Caco-2 (cell line): Measurements from ENCODE around the gene ARPC5L. TPM values are rescaled to one million over a fixed set of nuclear protein-coding genes. Genes with fewer than 3 reads are reported as not detected.

Source experiments
- BruUV-seq: library from RNA; stranded (reverse); fragments of 400-500 nt; replicated peaks from 2 replicates; lab custom pipeline; 2021; lab: Mats Ljungman, UMichigan
- CTCF ChIA-PET: fragments of 300-600 bp; sonication (Branson Sonifier 250); formaldehyde crosslinking; loops from one replicate; lab custom pipeline; 2022; ENCODE audit warnings: antibody characterized with exemption; lab: Charles Lee
- POLR2A ChIA-PET: fragments of 300-600 bp; sonication (Branson Sonifier 250); formaldehyde crosslinking; loops from one replicate; lab custom pipeline; 2022; ENCODE audit warnings: antibody characterized with exemption; lab: Charles Lee
- DNase-seq, 2 experiments: peaks; one replicate each; pipeline versions ENCODE4 v3.0.0 to v3.0.0-alpha.2; 2020 to 2022
- H3K27me3 ChIP-seq: replicated peaks from 2 replicates; pipeline ENCODE4 v1.6.0; 2011; ENCODE audit warnings: low read length; ENCODE audit not compliant: control insufficient read depth, insufficient read depth
- H3K36me3 ChIP-seq: 2 replicates; pipeline ENCODE4 v1.5.1; 2011; ENCODE audit warnings: low read length; ENCODE audit not compliant: control insufficient read depth, insufficient read depth
- H3K4me1 ChIP-seq: fragments of 250-450 bp; sonication (Bioruptor Pico); 2 replicates; pipeline ENCODE4 v1.5.1; 2020; ENCODE audit warnings: mild to moderate bottlenecking
- H3K4me3 ChIP-seq: 2 replicates; pipeline ENCODE4 v1.5.1; 2011; ENCODE audit warnings: low read depth, mild to moderate bottlenecking, control low read depth, low read length
- H3K9me3 ChIP-seq: fragments of 250-450 bp; sonication (Bioruptor Pico); 2 replicates; pipeline ENCODE4 v1.5.1; 2020; ENCODE audit warnings: mild to moderate bottlenecking, moderate library complexity
- H3K27ac Mint-ChIP-seq: one replicate; pipeline ENCODE4 v1.8.0; 2022; ENCODE audit warnings: mixed read lengths; ENCODE audit not compliant: unreplicated experiment
- H3K27me3 Mint-ChIP-seq: one replicate; pipeline ENCODE4 v1.8.0; 2022; ENCODE audit warnings: mixed read lengths; ENCODE audit not compliant: insufficient read depth, unreplicated experiment
- H3K36me3 Mint-ChIP-seq: one replicate; pipeline ENCODE4 v1.8.0; 2022; ENCODE audit warnings: mild to moderate bottlenecking, mixed read lengths; ENCODE audit not compliant: insufficient read depth, unreplicated experiment
- H3K4me1 Mint-ChIP-seq: one replicate; pipeline ENCODE4 v1.8.0; 2022; ENCODE audit warnings: low read depth, mixed read lengths; ENCODE audit not compliant: unreplicated experiment
- H3K4me3 Mint-ChIP-seq: one replicate; pipeline ENCODE4 v1.8.0; 2022; ENCODE audit warnings: mild to moderate bottlenecking, moderate library complexity, mixed read lengths; ENCODE audit not compliant: unreplicated experiment
- H3K9me3 Mint-ChIP-seq: one replicate; pipeline ENCODE4 v1.8.0; 2022; ENCODE audit warnings: mixed read lengths; ENCODE audit not compliant: unreplicated experiment
- intact Hi-C: fragments of 100-400 bp; cut with micrococcal nuclease; formaldehyde crosslinking; loops from one replicate; pipeline ENCODE4 v1.10.0; 2022; ENCODE audit not compliant: unreplicated experiment
- total RNA-seq: library from RNA; stranded (reverse); gene quantifications from 2 replicates; pipeline ENCODE4 v1.2.3, GENCODE V29; 2022
- TF ChIP-seq, protein P1 (sequence below), 2 experiments: fragments of 200-600 bp in 1 of 2; IDR thresholded peaks; 1 replicate in 1 of 2; 2 replicates in 1 of 2; pipeline versions ENCODE4 v1.5.1 to v1.8.0; 2011 to 2022; ENCODE audit warnings: antibody characterized with exemption in 1 of 2, control low read depth in 1 of 2, inconsistent platforms in 1 of 2, low read depth in 1 of 2, low read length in 1 of 2, mild to moderate bottlenecking in 1 of 2, moderate library complexity in 1 of 2; ENCODE audit not compliant: insufficient read depth in 1 of 2, severe bottlenecking in 1 of 2, unreplicated experiment in 1 of 2

The ARPC5L gene
- total RNA-seq, 1 experiment from 2014 or later: 60.1 TPM

DNA sequence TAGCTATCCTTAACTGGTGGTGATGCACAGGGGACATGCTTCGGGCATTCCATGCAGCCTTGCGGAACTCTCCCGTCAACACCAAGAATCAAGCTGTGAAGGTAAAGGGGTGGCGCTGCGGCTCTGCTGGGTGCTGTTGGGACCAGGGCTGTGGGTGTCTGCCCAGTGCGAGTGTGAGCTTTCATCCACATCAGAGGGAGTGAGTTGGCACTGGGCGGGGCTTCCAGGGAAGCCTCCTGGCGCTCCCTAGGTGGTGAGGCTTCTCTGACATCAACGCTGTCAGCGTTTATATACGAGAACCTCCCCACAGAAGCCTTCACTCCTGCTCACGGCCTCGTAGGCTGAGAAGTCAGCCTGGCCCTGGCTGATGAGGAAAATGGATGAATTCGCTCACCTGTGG lies 11.7 kb downstream of the ARPC5L start:
- ChIA-PET POLR2A (no interaction called here), CTCF (no interaction called here)
- intact Hi-C loops: no loop called here
- Mint-ChIP-seq H3K36me3 (peaks cover 73% of the 10 kb centered on the region), H3K27ac (no peak overlapping the region), H3K4me1 (peaks cover 21% of the 10 kb centered on the region), H3K4me3 (no peak overlapping the region), H3K9me3 (no peaks in the 10 kb centered on the region), H3K27me3 (no peaks in the 10 kb centered on the region)
- DNase-seq: no peak
- Histone ChIP-seq H3K27me3 (no peaks in the 10 kb centered on the region), H3K4me3 (no peak overlapping the region), H3K4me1 (0 out of 2 replicates have a peak, but pooled peaks cover 6% of the 10 kb centered on the region), H3K9me3 (no peaks in the 10 kb centered on the region), H3K36me3 (peaks cover 7% of the 10 kb centered on the region)
- TF ChIP-seq, protein P1, sequence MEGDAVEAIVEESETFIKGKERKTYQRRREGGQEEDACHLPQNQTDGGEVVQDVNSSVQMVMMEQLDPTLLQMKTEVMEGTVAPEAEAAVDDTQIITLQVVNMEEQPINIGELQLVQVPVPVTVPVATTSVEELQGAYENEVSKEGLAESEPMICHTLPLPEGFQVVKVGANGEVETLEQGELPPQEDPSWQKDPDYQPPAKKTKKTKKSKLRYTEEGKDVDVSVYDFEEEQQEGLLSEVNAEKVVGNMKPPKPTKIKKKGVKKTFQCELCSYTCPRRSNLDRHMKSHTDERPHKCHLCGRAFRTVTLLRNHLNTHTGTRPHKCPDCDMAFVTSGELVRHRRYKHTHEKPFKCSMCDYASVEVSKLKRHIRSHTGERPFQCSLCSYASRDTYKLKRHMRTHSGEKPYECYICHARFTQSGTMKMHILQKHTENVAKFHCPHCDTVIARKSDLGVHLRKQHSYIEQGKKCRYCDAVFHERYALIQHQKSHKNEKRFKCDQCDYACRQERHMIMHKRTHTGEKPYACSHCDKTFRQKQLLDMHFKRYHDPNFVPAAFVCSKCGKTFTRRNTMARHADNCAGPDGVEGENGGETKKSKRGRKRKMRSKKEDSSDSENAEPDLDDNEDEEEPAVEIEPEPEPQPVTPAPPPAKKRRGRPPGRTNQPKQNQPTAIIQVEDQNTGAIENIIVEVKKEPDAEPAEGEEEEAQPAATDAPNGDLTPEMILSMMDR (IDR thresholded peaks at IDR 0.05; ENCODE audit: insufficient read depth in 1 of 2, low read depth in 1 of 2, low read length in 1 of 2, severe bottlenecking in 1 of 2, unreplicated experiment in 1 of 2): no peak
- no TSS peak for BruUV-seq

DNA sequence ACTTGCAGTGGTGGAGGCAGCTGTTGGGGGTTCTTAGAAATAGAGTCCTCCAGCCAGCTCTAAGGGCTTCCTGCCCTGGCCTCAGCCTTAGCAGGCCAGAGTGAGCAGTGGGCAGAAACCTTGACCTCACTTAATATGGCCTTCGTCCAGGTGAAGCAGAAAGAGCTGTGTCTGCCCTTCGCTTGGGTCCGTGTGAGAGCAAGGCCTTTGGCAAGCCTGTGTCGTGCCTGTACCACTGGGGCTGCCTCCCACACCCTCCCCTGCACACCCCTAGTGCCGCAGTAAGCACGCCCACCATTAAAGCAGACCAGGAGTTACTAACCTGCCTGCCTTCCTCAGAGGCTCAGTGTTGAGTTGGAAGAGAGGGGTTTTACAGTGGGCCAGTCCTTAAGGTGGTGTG lies 13.6 kb downstream of the ARPC5L start:
- intact Hi-C loops: no loop called here
- Histone ChIP-seq H3K36me3 (peaks cover 7% of the 10 kb centered on the region), H3K4me1 (0 out of 2 replicates have a peak, but pooled peaks cover 3% of the 10 kb centered on the region), H3K27me3 (no peaks in the 10 kb centered on the region), H3K4me3 (no peak overlapping the region), H3K9me3 (no peaks in the 10 kb centered on the region)
- no peaks in the 10 kb centered on the region for H3K9me3 Mint-ChIP-seq
- no TSS peak for BruUV-seq
- no peak for DNase-seq
- peak overlapping the region; percentile 69 for H3K27ac Mint-ChIP-seq
- H3K4me1 Mint-ChIP-seq: peaks cover 21% of the 10 kb centered on the region
- ChIA-PET CTCF (no interaction called here), POLR2A (no interaction called here)
- TF ChIP-seq, protein P1 (IDR thresholded peaks at IDR 0.05; ENCODE audit: insufficient read depth in 1 of 2, low read depth in 1 of 2, low read length in 1 of 2, severe bottlenecking in 1 of 2, unreplicated experiment in 1 of 2): no peak
- no peaks in the 10 kb centered on the region for H3K27me3 Mint-ChIP-seq
- H3K36me3 Mint-ChIP-seq: peaks cover 79% of the 10 kb centered on the region
- no peak overlapping the region for H3K4me3 Mint-ChIP-seq

DNA sequence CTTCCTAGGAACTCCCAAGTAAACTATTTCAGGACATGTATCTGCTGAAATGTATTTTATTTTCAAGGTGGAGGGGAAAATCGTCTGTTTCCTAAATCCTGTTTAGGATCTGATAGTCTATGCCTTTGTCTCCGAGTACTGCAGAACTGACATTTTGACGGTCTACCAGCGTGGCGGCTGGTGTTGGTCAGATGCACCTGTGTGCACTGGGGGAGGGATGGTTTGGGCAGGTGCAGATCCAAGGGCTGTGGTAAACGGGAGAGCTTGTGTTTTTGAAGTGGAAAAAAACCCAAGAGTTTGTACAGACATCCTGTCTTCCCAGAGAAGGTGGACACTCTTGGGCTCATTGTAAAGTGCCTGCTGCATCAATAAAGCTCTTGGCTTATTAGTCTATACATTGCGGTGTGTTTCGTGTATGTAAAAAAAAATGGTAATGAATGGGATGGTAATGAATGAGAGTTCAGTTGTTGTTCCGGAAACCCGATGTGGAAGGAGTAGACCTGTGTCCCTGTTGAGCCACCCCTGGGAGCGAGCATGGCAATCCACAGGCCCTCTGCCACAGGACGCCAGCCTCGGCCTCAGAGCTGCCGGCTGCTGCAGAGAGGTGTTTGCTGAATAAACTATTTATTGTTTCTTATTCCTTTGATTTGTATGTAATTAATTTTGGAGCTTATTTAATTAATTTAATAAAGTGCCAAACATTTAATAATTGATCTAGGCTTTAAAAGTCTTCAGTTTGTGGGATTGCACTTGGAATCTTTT lies 15.3 kb downstream of the ARPC5L start:
- H3K36me3 Mint-ChIP-seq: peaks cover 63% of the 10 kb centered on the region
- TSS peak; percentile 50 for BruUV-seq

More for the DNA sequence above, 15.3 kb downstream of the ARPC5L start:
- H3K36me3 ChIP-seq: peaks cover 5% of the 10 kb centered on the region
- Mint-ChIP-seq H3K27me3 (no peaks in the 10 kb centered on the region), H3K4me3 (no peak overlapping the region), H3K9me3 (no peaks in the 10 kb centered on the region), H3K4me1 (peaks cover 6% of the 10 kb centered on the region), H3K27ac (no peak overlapping the region)
- no peaks in the 10 kb centered on the region for H3K27me3 ChIP-seq
- H3K4me3 ChIP-seq: no peak overlapping the region
- ChIA-PET POLR2A (interaction anchor here (0.6 to 1.2 kb wide), 3 partner anchors 14 to 470 kb away, joined by 3 read pairs; no protein-coding TSS in a partner anchor), CTCF (interaction anchor here (1.4 kb wide), 1 partner anchor 21 kb away, joined by 3 read pairs; no protein-coding TSS in a partner anchor)
- intact Hi-C loops: no loop called here
- DNase-seq: no peak
- H3K9me3 ChIP-seq: no peaks in the 10 kb centered on the region
- TF ChIP-seq, protein P1 (IDR thresholded peaks at IDR 0.05; ENCODE audit: insufficient read depth in 1 of 2, low read depth in 1 of 2, low read length in 1 of 2, severe bottlenecking in 1 of 2, unreplicated experiment in 1 of 2): no peak
- H3K4me1 ChIP-seq: no peaks in the 10 kb centered on the region
